Adrenal gland (tissue), 5 donors: ENCODE data around the gene RBM19.

Source experiments
- CTCF ChIP-seq, 6 experiments: fragments of 450-650 bp in 4 of 6; fragments of 200-600 bp in 2 of 6; sonication (generic) in 1 of 6; IDR thresholded peaks; 1 replicate in 5 of 6; 2 replicates in 1 of 6; pipeline versions ENCODE4 v1.5.1 to v1.8.0; 2016 to 2021; ENCODE audit warnings: antibody characterized with exemption in 6 of 6, mild to moderate bottlenecking in 2 of 6, moderate library complexity in 1 of 6
- POLR2A ChIP-seq, 2 donors: fragments of 450-650 bp; IDR thresholded peaks; one replicate each; pipeline ENCODE4 v1.6.1; 2017; ENCODE audit warnings: antibody characterized with exemption in 2 of 2, mild to moderate bottlenecking in 2 of 2, moderate library complexity in 1 of 2
- donor health status: DM: no; HTN: no; CAD: no.

GRCh38 chr12:113840401-113841042, 125.6 kb downstream of the RBM19 start:
- TF ChIP-seq POLR2A (IDR thresholded peaks at IDR 0.05) (no peak), CTCF (IDR thresholded peaks at IDR 0.05) (no peak)
